Gastrocnemius medialis (tissue), 4 donors: ENCODE results near the gene WNK4. TPM values are rescaled to one million over a fixed set of nuclear protein-coding genes. Genes with fewer than 3 reads are reported as not detected.

ENCODE experiments used
- ATAC-seq, 2 donors: fragments of 150-250 bp; one replicate each; pipeline ENCODE4 v1.9.1; 2016
- DNase-seq, 2 donors: peaks; one replicate each; pipeline ENCODE4 v3.0.0-alpha.2; 2019
- H3K27ac ChIP-seq, 4 donors: fragments of 200-600 bp; sonication (generic); 1 replicate in 1 of 4; 2 replicates in 3 of 4; pipeline ENCODE4 v1.5.1; 2016 to 2018; ENCODE audit warnings: mild to moderate bottlenecking in 2 of 4, moderate library complexity in 1 of 4
- H3K27me3 ChIP-seq, 3 donors: fragments of 200-600 bp; sonication (generic) in 2 of 3; 1 replicate in 1 of 3; 2 replicates in 2 of 3; pipeline versions ENCODE4 v1.5.1 to v1.6.0; 2016 to 2019; ENCODE audit warnings: mild to moderate bottlenecking in 1 of 3, moderate library complexity in 1 of 3
- H3K36me3 ChIP-seq, 2 donors: fragments of 200-600 bp; sonication (generic) in 1 of 2; one replicate each; pipeline ENCODE4 v1.5.1; 2017 to 2018
- H3K4me1 ChIP-seq, 2 donors: fragments of 200-600 bp; sonication (generic) in 1 of 2; one replicate each; pipeline ENCODE4 v1.5.1; 2016 to 2017; ENCODE audit warnings: mild to moderate bottlenecking in 2 of 2
- H3K4me3 ChIP-seq, 4 donors: fragments of 200-600 bp; sonication (generic) in 3 of 4; 1 replicate in 1 of 4; 2 replicates in 3 of 4; pipeline ENCODE4 v1.5.1; 2016 to 2019; ENCODE audit warnings: mild to moderate bottlenecking in 2 of 4
- H3K9me3 ChIP-seq, 3 donors: fragments of 200-600 bp; sonication (generic) in 2 of 3; 1 replicate in 1 of 3; 2 replicates in 2 of 3; pipeline ENCODE4 v1.5.1; 2016 to 2019
- POLR2A ChIP-seq, 2 donors: fragments of 450-650 bp; IDR thresholded peaks; one replicate each; pipeline ENCODE4 v1.6.1; 2017; ENCODE audit warnings: antibody characterized with exemption in 2 of 2, mild to moderate bottlenecking in 2 of 2, moderate library complexity in 2 of 2
- in situ Hi-C, 4 donors: fragments of 200-750 bp; cut with MboI; loops; one replicate each; pipeline versions ENCODE4 v1.15.0 to v1.8.0; 2017; ENCODE audit warnings: low sequenced_read_pairs in 4 of 4
- intact Hi-C: fragments of 100-400 bp; cut with DNase I; formaldehyde crosslinking; loops from one replicate; pipeline ENCODE4 v1.15.1; 2023; ENCODE audit warnings: low total_unique reads
- total RNA-seq, 4 donors: library from RNA; depleted of rRNA; stranded (reverse); fragments of >200 nt; gene quantifications; one replicate each; pipeline versions ENCODE4 v1.1.0 to v1.2.3, GENCODE V29; 2016
- TF ChIP-seq, protein P1 (sequence below), 5 experiments: fragments of 450-650 bp in 3 of 5; fragments of 200-600 bp in 2 of 5; sonication (generic) in 2 of 5; IDR thresholded peaks in 4 of 5; conservative IDR thresholded peaks in 1 of 5; 1 replicate in 4 of 5; 2 replicates in 1 of 5; pipeline ENCODE4 v1.5.1; 2016 to 2019; ENCODE audit warnings: antibody characterized with exemption in 5 of 5, mild to moderate bottlenecking in 3 of 5, moderate library complexity in 3 of 5

Gene WNK4
- total RNA-seq, 4 donors from 2014 or later = not detected

DNA sequence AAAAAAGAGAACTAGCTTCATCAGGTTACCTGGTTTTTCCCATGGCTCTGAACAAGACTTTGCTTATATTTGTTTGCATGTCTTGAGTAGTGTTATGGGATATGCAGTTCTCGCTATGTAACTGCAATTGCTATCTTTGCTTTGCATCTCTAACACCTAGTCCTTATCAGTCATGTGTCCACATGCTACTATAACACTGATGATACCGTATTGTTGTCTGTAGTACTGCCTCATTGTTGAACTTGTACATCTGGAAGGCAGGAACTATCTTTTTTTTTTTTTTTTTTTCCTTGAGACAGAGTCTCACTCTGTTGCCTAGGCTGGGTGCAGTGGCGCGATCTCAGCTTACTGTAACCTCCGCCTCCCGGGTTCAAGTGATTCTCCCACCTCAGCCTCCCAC, 55.3 kb downstream of the WNK4 start:
- H3K4me1 ChIP-seq = peaks cover 18 to 27% of the 10 kb centered on the region in 2 donors
- no peak for DNase-seq
- no peak overlapping the region for H3K27ac ChIP-seq
- TF ChIP-seq, protein P1, sequence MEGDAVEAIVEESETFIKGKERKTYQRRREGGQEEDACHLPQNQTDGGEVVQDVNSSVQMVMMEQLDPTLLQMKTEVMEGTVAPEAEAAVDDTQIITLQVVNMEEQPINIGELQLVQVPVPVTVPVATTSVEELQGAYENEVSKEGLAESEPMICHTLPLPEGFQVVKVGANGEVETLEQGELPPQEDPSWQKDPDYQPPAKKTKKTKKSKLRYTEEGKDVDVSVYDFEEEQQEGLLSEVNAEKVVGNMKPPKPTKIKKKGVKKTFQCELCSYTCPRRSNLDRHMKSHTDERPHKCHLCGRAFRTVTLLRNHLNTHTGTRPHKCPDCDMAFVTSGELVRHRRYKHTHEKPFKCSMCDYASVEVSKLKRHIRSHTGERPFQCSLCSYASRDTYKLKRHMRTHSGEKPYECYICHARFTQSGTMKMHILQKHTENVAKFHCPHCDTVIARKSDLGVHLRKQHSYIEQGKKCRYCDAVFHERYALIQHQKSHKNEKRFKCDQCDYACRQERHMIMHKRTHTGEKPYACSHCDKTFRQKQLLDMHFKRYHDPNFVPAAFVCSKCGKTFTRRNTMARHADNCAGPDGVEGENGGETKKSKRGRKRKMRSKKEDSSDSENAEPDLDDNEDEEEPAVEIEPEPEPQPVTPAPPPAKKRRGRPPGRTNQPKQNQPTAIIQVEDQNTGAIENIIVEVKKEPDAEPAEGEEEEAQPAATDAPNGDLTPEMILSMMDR (IDR thresholded peaks at IDR 0.05 in 4 of 5, conservative IDR thresholded peaks at IDR 0.05 in 1 of 5) = no peak
- no peak for TF ChIP-seq POLR2A (IDR thresholded peaks at IDR 0.05)
- H3K27me3 ChIP-seq = no peaks in the 10 kb centered on the region
- peaks cover 0 to 60% of the 10 kb centered on the region in 2 donors for H3K36me3 ChIP-seq
- no peak overlapping the region for H3K4me3 ChIP-seq
- ATAC-seq = no peak
- no peaks in the 10 kb centered on the region for H3K9me3 ChIP-seq
- in situ Hi-C loops = no loop called here
- intact Hi-C loops = loop anchor here (10.0 kb wide), 1 partner anchor 559 kb away; the partner anchor contains the start of gene ARL4D

DNA sequence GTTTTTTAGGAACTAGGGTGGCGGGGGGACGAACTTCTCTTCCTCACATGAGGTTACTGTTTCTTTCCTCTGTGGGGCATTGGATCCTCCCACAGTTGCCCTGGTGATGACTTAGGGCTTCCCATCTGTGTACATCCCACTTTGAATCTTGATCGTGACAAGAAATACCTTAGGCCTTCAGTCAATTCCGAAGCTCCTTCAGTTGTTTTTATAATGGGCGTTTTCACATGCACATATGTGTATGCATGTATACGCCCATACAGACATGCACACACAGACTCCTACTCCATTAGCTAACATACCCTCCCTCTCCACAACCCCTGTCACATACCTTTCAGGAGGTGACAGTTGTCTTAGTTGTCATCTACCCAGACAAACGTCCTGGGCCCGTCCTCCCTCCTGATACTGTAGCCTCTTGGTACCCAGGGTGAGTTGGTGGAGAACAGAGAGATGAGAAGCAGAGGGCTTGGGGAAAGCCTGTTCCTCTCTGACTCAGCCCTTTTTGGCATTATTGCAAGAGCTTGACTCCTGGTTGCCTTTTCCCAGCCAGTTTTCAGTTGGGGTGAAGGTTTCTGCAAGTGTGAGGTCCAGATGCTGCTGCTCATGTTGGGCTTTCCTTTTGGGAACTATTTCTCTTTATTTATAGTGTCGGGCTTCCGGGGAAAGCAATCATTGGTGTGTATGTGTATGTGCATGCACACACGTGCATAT, 61.7 kb downstream of the WNK4 start:
- Histone ChIP-seq H3K4me1 (no peaks in the 10 kb centered on the region), H3K36me3 (peaks cover 0 to 82% of the 10 kb centered on the region in 2 donors), H3K9me3 (no peaks in the 10 kb centered on the region), H3K27me3 (no peaks in the 10 kb centered on the region), H3K4me3 (no peak overlapping the region), H3K27ac (no peak overlapping the region)
- intact Hi-C loops (loop anchor here (2.0 kb wide), 1 partner anchor 87 kb away; no protein-coding TSS in a partner anchor), in situ Hi-C loops (loop anchor here (5.0 to 10.0 kb wide), 3 partner anchors 83 to 95 kb away; no protein-coding TSS in a partner anchor)
- no peak for TF ChIP-seq POLR2A (IDR thresholded peaks at IDR 0.05)
- TF ChIP-seq, protein P1 (IDR thresholded peaks at IDR 0.05 in 4 of 5, conservative IDR thresholded peaks at IDR 0.05 in 1 of 5) = no peak
- DNase-seq (no peak), ATAC-seq (no peak)

DNA sequence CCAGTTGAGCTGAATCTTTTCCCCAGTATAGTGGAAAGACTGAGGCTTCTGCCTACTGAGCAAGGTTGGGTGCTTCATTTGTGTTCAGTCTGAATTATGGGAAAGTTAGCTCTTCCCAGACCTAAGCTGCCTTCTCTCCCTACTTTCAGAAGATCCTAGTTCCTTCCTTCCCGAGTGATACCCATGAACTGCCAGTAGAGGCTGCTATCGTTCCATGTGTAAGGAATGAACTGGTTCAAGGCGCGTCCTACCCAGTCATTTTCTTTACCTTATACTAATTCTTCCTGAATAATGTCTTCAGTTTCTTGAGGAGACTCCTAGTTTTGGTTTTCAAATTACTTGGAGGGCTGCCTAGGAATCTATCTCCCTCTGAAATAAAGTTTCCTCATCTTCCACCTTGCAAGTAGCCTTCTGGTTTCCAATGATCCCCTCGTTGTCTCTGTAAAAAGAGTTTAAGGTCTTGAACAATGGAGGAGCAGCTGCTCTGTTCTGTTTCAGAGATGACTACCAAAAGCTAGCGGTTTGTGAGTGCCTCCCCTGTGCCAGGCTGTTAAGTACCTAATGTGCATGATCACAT, 63.0 kb downstream of the WNK4 start:
- DNase-seq (no peak), ATAC-seq (peak; percentile 58 to 83)
- TF ChIP-seq, protein P1 (IDR thresholded peaks at IDR 0.05 in 4 of 5, conservative IDR thresholded peaks at IDR 0.05 in 1 of 5) = peak; percentile 83 to 91 (median 89)
- TF ChIP-seq POLR2A (IDR thresholded peaks at IDR 0.05) = no peak
- intact Hi-C loops = loop anchor here (1.0 to 2.0 kb wide), 3 partner anchors 85 to 155 kb away; partner anchors contain the start of gene RPL27
- no peaks in the 10 kb centered on the region for H3K4me1 ChIP-seq
- H3K27me3 ChIP-seq = no peaks in the 10 kb centered on the region
- H3K36me3 ChIP-seq = peaks cover 0 to 69% of the 10 kb centered on the region in 2 donors
- no peak overlapping the region for H3K4me3 ChIP-seq
- H3K9me3 ChIP-seq = no peaks in the 10 kb centered on the region
- in situ Hi-C loops = loop anchor here (5.0 to 10.0 kb wide), 3 partner anchors 81 to 94 kb away; no protein-coding TSS in a partner anchor
- no peak overlapping the region for H3K27ac ChIP-seq

DNA sequence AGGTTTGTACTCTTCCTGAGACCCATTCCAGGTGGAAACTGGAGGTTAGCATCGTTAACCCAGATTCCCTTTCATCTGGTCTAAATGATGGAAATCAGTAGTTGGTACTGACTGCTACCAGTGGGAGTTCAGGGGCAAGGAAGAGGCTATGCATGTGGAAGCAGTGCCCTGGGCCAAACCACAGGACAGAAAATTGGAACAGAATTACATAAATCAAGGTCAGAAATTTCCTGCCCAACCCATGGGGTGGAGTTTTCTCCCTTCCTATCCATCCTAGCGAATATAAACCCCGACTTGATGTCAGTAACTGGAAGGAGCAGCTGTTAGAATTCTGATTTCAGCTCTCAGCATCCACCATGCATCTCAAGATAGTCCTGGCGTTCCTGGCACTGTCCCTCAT, 63.9 kb downstream of the WNK4 start, which contains the start of gene AOC2:
AOC2 (plus strand) TSS at position 310 of the 400 bp plus-strand sequence; CDS start at position 357, 47 bp downstream.
- Histone ChIP-seq H3K27me3 (no peaks in the 10 kb centered on the region), H3K36me3 (peaks cover 0 to 61% of the 10 kb centered on the region in 2 donors), H3K4me1 (no peaks in the 10 kb centered on the region), H3K9me3 (no peaks in the 10 kb centered on the region), H3K27ac (no peak within 1 kb of the TSS), H3K4me3 (no peak within 1 kb of the TSS)
- no peak for DNase-seq
- intact Hi-C loops (no loop called here), in situ Hi-C loops (loop anchor here (5.0 to 10.0 kb wide), 3 partner anchors 81 to 93 kb away; no protein-coding TSS in a partner anchor)
- TF ChIP-seq, protein P1 (IDR thresholded peaks at IDR 0.05 in 4 of 5, conservative IDR thresholded peaks at IDR 0.05 in 1 of 5) = no peak
- TF ChIP-seq POLR2A (IDR thresholded peaks at IDR 0.05) = no peak
- no peak for ATAC-seq
